ENCODE results near the gene CACNG1.

Gene CACNG1

GRCh38 chr17:67056746-67057490, 12.6 kb downstream of the CACNG1 start:
- Histone ChIP-seq H3K4me1 (ENCODE audit: low read length) (no peaks in the 10 kb centered on the region), H3K4me3 (ENCODE audit: low read length) (no peak overlapping the region), H3K9me2 (replicated peaks; ENCODE audit: insufficient read depth, low read length) (no peaks in the 10 kb centered on the region), H4K20me1 (ENCODE audit: insufficient read depth, low read length) (no peaks in the 10 kb centered on the region), H2AFZ (ENCODE audit: low read length) (no peak overlapping the region), H3F3A (ENCODE audit: insufficient read depth, low read length) (no peaks in the 10 kb centered on the region), H3K36me3 (replicated peaks; ENCODE audit: insufficient read depth, low read length) (no peaks in the 10 kb centered on the region), H3K9me3 (replicated peaks; ENCODE audit: insufficient read depth, low read length) (no peaks in the 10 kb centered on the region), H3K27ac (ENCODE audit: low read length) (no peak overlapping the region), H3K9ac (ENCODE audit: low read length) (no peak overlapping the region), H3K79me2 (ENCODE audit: low read length) (no peaks in the 10 kb centered on the region), H3K27me3 (replicated peaks; ENCODE audit: insufficient read depth, low read length) (no peaks in the 10 kb centered on the region), H3K4me2 (ENCODE audit: low read depth, low read length) (no peak overlapping the region)
- TF ChIP-seq EZH2phosphoT487 (IDR thresholded peaks at IDR 0.05; ENCODE audit: low read length) = no peak
- peak; percentile 9 for DNase-seq

GRCh38 chr17:67058036-67058435, 13.7 kb downstream of the CACNG1 start:
- Histone ChIP-seq H2AFZ (ENCODE audit: low read length) (no peak overlapping the region), H3K9me3 (replicated peaks; ENCODE audit: insufficient read depth, low read length) (no peaks in the 10 kb centered on the region), H3K4me1 (ENCODE audit: low read length) (no peaks in the 10 kb centered on the region), H3K4me2 (ENCODE audit: low read depth, low read length) (no peak overlapping the region), H3K79me2 (ENCODE audit: low read length) (no peaks in the 10 kb centered on the region), H3F3A (ENCODE audit: insufficient read depth, low read length) (no peaks in the 10 kb centered on the region), H3K4me3 (ENCODE audit: low read length) (no peak overlapping the region), H3K27me3 (replicated peaks; ENCODE audit: insufficient read depth, low read length) (no peaks in the 10 kb centered on the region), H3K9ac (ENCODE audit: low read length) (no peak overlapping the region), H4K20me1 (ENCODE audit: insufficient read depth, low read length) (no peaks in the 10 kb centered on the region), H3K36me3 (replicated peaks; ENCODE audit: insufficient read depth, low read length) (no peaks in the 10 kb centered on the region), H3K9me2 (replicated peaks; ENCODE audit: insufficient read depth, low read length) (no peaks in the 10 kb centered on the region), H3K27ac (ENCODE audit: low read length) (no peak overlapping the region)
- DNase-seq = no peak
- no peak for TF ChIP-seq EZH2 (optimal IDR thresholded peaks at IDR 0.05; ENCODE audit: low read depth, low read length)
- TF ChIP-seq EZH2phosphoT487 (IDR thresholded peaks at IDR 0.05; ENCODE audit: low read length) = no peak
- no peak for TF ChIP-seq CTCF (IDR thresholded peaks at IDR 0.05; ENCODE audit: low read length)

GRCh38 chr17:67059372-67059771, 15.0 kb downstream of the CACNG1 start:
- Histone ChIP-seq H2AFZ (ENCODE audit: low read length) (no peak overlapping the region), H3K79me2 (ENCODE audit: low read length) (no peaks in the 10 kb centered on the region), H3K4me3 (ENCODE audit: low read length) (no peak overlapping the region), H3K36me3 (replicated peaks; ENCODE audit: insufficient read depth, low read length) (no peaks in the 10 kb centered on the region), H3K4me1 (ENCODE audit: low read length) (no peaks in the 10 kb centered on the region), H3K9ac (ENCODE audit: low read length) (no peak overlapping the region), H3F3A (ENCODE audit: insufficient read depth, low read length) (no peaks in the 10 kb centered on the region), H3K4me2 (ENCODE audit: low read depth, low read length) (no peak overlapping the region), H4K20me1 (ENCODE audit: insufficient read depth, low read length) (no peaks in the 10 kb centered on the region), H3K27ac (ENCODE audit: low read length) (no peak overlapping the region), H3K9me3 (replicated peaks; ENCODE audit: insufficient read depth, low read length) (no peaks in the 10 kb centered on the region), H3K27me3 (replicated peaks; ENCODE audit: insufficient read depth, low read length) (no peaks in the 10 kb centered on the region), H3K9me2 (replicated peaks; ENCODE audit: insufficient read depth, low read length) (no peaks in the 10 kb centered on the region)
- no peak for DNase-seq
- TF ChIP-seq EZH2 (optimal IDR thresholded peaks at IDR 0.05; ENCODE audit: low read depth, low read length) (no peak), CTCF (IDR thresholded peaks at IDR 0.05; ENCODE audit: low read length) (no peak), EZH2phosphoT487 (IDR thresholded peaks at IDR 0.05; ENCODE audit: low read length) (no peak)

- no peak overlapping the region for H3K9ac ChIP-seq (ENCODE audit: low read length)
- DNase-seq = no peak
- H3K4me1 ChIP-seq (ENCODE audit: low read length) = no peaks in the 10 kb centered on the region
Observed at GRCh38 chr17:67063141-67063540, 18.8 kb downstream of the CACNG1 start.

More at GRCh38 chr17:67063141-67063540, 18.8 kb downstream of the CACNG1 start:
- H4K20me1 ChIP-seq (ENCODE audit: insufficient read depth, low read length) = no peaks in the 10 kb centered on the region
- H3K4me2 ChIP-seq (ENCODE audit: low read depth, low read length) = no peak overlapping the region
- H3K27ac ChIP-seq (ENCODE audit: low read length) = no peak overlapping the region
- H2AFZ ChIP-seq (ENCODE audit: low read length) = no peak overlapping the region
- TF ChIP-seq CTCF (IDR thresholded peaks at IDR 0.05; ENCODE audit: low read length) = no peak
- no peak for TF ChIP-seq EZH2 (optimal IDR thresholded peaks at IDR 0.05; ENCODE audit: low read depth, low read length)
- TF ChIP-seq EZH2phosphoT487 (IDR thresholded peaks at IDR 0.05; ENCODE audit: low read length) = no peak
- no peaks in the 10 kb centered on the region for H3K36me3 ChIP-seq (replicated peaks; ENCODE audit: insufficient read depth, low read length)
- no peaks in the 10 kb centered on the region for H3K9me2 ChIP-seq (replicated peaks; ENCODE audit: insufficient read depth, low read length)
- H3F3A ChIP-seq (ENCODE audit: insufficient read depth, low read length) = no peaks in the 10 kb centered on the region
- H3K27me3 ChIP-seq (replicated peaks; ENCODE audit: insufficient read depth, low read length) = no peaks in the 10 kb centered on the region
- no peaks in the 10 kb centered on the region for H3K9me3 ChIP-seq (replicated peaks; ENCODE audit: insufficient read depth, low read length)
- H3K4me3 ChIP-seq (ENCODE audit: low read length) = no peak overlapping the region
- no peaks in the 10 kb centered on the region for H3K79me2 ChIP-seq (ENCODE audit: low read length)

All from MM.1S (cell line).